BE2C (cell line): ENCODE data around the gene EXOC8.

ENCODE experiments used
- DNase-seq: peaks from one replicate; pipeline ENCODE4 v3.0.0-alpha.2; 2020
- H3K27me3 ChIP-seq: fragments of 250-450 bp; sonication (Bioruptor Pico); 2 replicates; pipeline ENCODE4 v1.5.1; 2020; ENCODE audit warnings: mild to moderate bottlenecking
- H3K36me3 ChIP-seq: fragments of 250-450 bp; sonication (Bioruptor Pico); 2 replicates; pipeline ENCODE4 v1.5.1; 2020; ENCODE audit warnings: mild to moderate bottlenecking
- H3K4me1 ChIP-seq: fragments of 250-450 bp; sonication (Bioruptor Pico); 2 replicates; pipeline ENCODE4 v1.5.1; 2020
- H3K4me3 ChIP-seq: 2 replicates; pipeline ENCODE4 v1.5.1; 2011; ENCODE audit warnings: low read depth, low read length
- H3K9me3 ChIP-seq: fragments of 250-450 bp; sonication (Bioruptor Pico); 2 replicates; pipeline ENCODE4 v1.5.1; 2020
- CTCF ChIP-seq: IDR thresholded peaks from 2 replicates; pipeline ENCODE4 v1.5.1; 2012; ENCODE audit warnings: mild to moderate bottlenecking, low read depth, low read length

The EXOC8 gene

GRCh38 chr1:231369282-231369681 lies 31.6 kb upstream of the EXOC8 start:
- no peaks in the 10 kb centered on the region for H3K27me3 ChIP-seq
- peaks cover 4% of the 10 kb centered on the region for H3K4me1 ChIP-seq
- H3K9me3 ChIP-seq, result no peaks in the 10 kb centered on the region
- peaks cover 6% of the 10 kb centered on the region for H3K36me3 ChIP-seq
- no peak for DNase-seq
- no peak overlapping the region for H3K4me3 ChIP-seq
- peak; percentile 37; the same call in 1 of the 2 replicates for TF ChIP-seq CTCF

GRCh38 chr1:231364192-231364591 lies 26.5 kb upstream of the EXOC8 start:
- Histone ChIP-seq H3K36me3 (no peaks in the 10 kb centered on the region; the same call in 1 of the 2 replicates), H3K4me3 (no peak overlapping the region), H3K27me3 (no peaks in the 10 kb centered on the region), H3K9me3 (no peaks in the 10 kb centered on the region), H3K4me1 (peaks cover 14% of the 10 kb centered on the region)
- peak; percentile 48 for DNase-seq
- TF ChIP-seq CTCF, result no peak

GRCh38 chr1:231363624-231364023 lies 26.0 kb upstream of the EXOC8 start:
- H3K27me3 ChIP-seq, result no peaks in the 10 kb centered on the region

GRCh38 chr1:231362325-231362724 lies 24.7 kb upstream of the EXOC8 start:
- DNase-seq, result no peak
- TF ChIP-seq CTCF, result no peak
- H3K9me3 ChIP-seq, result no peaks in the 10 kb centered on the region
- H3K4me3 ChIP-seq, result no peak overlapping the region
- no peaks in the 10 kb centered on the region for H3K27me3 ChIP-seq
- no peaks in the 10 kb centered on the region; the same call in 1 of the 2 replicates for H3K36me3 ChIP-seq
- peaks cover 18% of the 10 kb centered on the region for H3K4me1 ChIP-seq

More at GRCh38 chr1:231363624-231364023, 26.0 kb upstream of the EXOC8 start:
- Histone ChIP-seq H3K36me3 (no peaks in the 10 kb centered on the region; the same call in 1 of the 2 replicates), H3K4me3 (no peak overlapping the region), H3K9me3 (no peaks in the 10 kb centered on the region), H3K4me1 (peaks cover 14% of the 10 kb centered on the region)
- no peak for DNase-seq
- no peak for TF ChIP-seq CTCF

GRCh38 chr1:231359113-231359512 lies 21.5 kb upstream of the EXOC8 start:
- Histone ChIP-seq H3K4me1 (peaks cover 13% of the 10 kb centered on the region), H3K4me3 (no peak overlapping the region), H3K36me3 (no peaks in the 10 kb centered on the region), H3K9me3 (no peaks in the 10 kb centered on the region), H3K27me3 (no peaks in the 10 kb centered on the region)
- TF ChIP-seq CTCF, result no peak
- no peak for DNase-seq

GRCh38 chr1:231357831-231358354 lies 20.2 kb upstream of the EXOC8 start:
- Histone ChIP-seq H3K4me3 (no peak overlapping the region), H3K9me3 (no peaks in the 10 kb centered on the region), H3K36me3 (peaks cover 5% of the 10 kb centered on the region), H3K4me1 (peaks cover 4% of the 10 kb centered on the region), H3K27me3 (no peaks in the 10 kb centered on the region)
- peak; percentile 87 for TF ChIP-seq CTCF
- peak; percentile 26 for DNase-seq
